CD1c-positive myeloid dendritic cell (primary cell): ENCODE data around the gene CKLF.
"Not testable (repeated sequence)": the region's sequence is repeated elsewhere in the genome, so short reads cannot be mapped to it uniquely, and the experiment has no call there.

Experiments used
- DNase-seq: peaks from one replicate; pipeline ENCODE4 v3.0.0-alpha.2; 2016; ENCODE audit errors: extremely low spot score

Gene CKLF

DNA sequence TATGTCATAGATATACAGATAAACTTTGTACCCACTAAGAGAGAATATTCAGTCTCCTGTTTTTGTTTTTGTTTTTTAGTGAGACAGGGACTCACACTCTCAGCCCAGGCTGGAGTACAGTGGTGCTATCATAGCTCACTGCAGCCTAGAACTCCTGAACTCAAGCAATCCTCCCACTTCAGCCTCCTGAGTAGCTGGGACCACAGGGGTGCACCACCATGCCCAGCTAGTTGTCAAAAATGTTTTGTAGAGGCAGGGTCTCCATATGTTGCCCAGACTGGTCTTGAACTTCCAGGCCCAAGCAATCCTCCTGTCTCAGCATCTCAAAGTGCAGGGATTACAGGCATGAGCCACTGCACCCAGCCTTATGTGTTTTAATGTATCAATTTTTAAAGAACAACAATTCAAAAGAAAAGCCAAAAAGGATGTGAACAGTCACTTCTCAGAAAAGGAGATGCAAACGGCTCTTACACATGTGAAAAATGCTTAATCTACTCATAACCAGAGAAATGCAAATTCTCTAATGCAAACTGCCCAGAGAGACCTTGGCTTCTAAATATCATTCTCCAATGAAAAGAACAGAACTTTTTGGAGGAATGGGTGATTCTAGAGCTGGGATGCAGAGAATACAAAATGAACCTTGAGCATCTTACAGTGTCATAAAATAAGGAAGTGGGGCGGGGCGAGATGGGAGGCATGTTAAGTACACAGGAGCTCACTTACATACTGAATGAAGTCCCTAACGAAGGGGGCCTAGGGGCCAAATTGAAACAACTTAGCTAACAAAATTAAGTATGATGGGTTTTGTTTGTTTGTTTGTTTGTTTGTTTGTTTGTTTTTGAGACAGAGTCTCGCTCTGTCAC, 44.8 kb downstream of the CKLF start:
- DNase-seq, result peak; percentile 33

DNA sequence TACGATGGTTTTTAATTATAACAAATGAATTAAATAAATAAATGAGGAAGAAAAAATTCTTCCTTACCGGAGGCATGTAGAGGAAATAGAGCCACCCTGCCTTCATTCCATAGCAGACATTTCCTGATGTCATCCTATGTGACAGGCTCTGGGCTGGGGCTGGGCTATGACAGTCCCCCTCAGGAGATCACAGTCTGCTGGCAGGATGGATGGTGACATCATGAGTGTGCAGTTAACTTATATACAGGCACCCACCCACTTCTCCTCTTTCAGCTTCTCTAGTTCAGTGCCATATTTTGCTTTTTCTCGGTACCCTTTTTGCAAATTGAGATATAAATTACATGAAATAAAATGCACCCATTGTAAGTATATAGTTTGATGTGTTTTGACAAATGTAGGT, 45.7 kb downstream of the CKLF start:
- peak; percentile 29 for DNase-seq

DNA sequence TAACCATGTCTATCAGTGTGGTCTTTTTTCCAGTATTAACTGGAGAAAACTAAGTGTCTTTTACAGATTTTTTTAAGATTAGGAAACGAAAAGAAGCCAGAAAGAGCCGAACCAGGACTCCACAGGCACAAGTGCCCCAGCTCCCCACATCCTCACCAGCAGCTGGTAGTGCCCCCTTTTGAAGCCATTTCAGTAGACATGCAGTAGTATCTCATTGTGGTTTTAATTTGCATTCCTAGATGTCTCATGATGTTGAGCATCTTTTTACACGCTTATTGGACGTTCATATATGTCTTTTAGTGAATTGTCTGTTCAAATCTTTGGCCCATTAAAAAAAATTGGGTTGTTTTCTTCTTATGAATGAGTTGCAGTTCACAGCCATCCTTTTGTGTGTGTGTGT, 47.4 kb downstream of the CKLF start:
- DNase-seq, result no peak

DNA sequence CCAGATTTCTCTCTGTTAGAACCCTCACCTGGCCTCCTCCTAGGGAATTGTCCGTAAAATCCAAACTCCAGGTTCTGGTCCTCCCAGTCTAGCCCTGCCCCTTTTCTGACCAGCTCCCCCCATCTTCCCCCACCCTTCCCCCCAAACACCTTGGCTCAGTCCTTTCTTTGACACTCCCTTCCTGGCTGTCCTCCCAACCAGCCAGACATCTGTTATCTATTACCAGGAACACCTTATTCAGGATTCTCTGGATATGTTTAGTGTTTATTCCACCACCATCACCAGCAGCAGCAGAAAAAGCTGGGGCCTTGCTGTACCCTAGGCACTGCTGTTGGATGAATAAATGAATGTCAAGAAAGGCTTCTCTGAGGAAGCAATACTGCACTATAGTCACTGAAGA, 48.1 kb downstream of the CKLF start:
- DNase-seq, result no peak

DNA sequence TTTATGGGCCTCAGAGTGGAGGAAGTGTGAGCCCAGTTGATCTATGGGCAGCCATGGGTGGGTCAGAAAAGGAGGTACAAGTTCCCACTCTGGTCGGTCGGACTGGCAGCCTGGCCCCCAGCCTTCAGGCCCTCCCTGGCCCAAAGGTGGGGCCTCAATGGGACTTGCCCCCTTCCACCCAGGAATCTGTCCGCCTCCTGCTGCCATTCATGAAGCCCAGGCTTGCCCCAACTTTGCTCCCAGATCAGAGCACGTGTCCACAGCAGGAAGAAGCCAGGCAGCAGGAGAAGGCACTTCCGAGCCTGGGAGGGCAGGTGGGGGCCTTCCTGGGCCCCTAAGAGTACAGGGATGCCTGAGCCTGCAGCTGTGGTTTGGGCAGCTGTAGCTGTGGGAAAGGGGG, 49.1 kb downstream of the CKLF start:
- DNase-seq, result no peak

DNA sequence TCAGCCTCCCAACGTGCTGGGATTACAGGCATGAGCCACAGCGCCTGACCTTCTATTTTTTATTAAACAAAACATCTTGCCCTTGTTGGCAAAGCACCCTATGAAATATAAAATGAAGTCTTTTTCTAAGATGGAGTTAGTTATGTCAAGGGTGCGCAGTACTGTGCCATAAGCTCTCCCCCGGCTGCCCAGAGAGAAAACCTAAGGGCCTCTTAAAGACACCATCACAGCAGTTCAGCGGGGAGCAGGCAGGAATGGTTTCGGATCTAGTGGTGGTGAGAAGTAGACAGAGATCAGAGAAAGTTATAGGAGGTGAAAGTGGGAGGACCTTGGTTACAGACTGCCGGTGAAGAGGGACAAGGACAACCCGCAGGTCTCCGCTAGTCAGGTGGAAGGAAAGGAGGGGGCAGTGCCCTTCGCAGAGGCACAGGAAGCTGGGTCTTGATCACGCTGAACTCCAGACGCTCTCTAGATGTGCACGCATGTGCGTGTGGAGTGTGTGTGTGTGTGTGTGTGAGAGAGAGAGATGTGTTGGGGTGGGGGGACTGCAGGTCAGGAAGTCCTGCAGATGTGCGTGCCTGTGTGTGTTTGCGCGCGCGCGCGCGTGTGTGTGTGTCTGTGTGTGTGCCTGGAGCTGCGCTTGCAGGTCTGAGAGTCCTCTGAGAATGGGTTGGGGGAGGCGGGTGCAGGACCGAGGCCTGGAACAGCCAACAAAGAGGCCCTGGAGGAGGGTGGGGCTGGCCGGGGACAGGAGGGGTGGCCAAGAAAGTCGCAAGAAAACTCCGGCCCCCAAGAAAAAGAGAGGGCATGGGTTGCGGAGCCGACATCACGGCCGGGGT, 51.4 kb downstream of the CKLF start:
- peak; percentile 70 for DNase-seq

DNA sequence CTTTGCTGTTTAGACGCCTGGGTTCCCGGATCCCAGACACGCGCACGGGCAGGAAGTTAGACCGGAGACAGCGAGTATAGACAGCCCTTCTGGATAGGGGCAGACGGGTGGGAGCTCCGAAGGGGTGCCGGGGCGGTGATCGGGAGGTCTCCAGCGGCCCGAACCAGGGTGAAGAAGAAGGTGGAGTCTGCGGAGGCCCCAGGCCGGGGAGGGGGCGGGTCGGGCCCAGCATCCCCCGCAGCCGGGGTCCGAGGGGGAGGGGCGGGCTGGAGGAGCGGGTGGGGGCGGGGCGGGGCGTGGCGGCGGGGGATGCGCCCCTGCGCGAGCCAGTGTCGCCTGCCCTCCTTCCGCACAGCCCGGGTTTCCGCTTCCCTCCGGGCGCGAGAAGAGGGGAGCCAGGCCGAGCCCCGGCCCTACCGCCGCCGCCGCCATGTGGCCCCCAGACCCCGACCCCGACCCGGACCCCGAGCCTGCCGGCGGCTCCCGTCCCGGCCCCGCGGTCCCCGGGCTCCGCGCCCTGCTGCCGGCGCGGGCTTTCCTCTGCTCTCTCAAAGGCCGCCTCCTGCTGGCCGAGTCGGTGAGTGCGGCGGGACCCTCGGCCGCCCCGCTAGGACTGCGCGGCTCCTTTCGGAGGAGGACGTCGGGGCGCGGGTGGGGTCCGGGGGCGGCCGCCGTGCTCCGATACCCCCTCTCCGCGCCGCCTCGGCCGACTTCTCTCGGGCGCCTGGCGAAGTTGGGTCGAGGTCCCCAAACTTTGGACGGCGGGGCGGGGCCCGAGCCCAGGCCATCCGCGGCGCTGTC, 52.2 kb downstream of the CKLF start, which contains the start of gene CMTM3:
Gene CMTM3, plus strand, starts transcription at position 329 of the 801 bp plus-strand sequence. Its CDS starts 102 bp downstream, at position 431.
- DNase-seq, result peak; percentile 70

DNA sequence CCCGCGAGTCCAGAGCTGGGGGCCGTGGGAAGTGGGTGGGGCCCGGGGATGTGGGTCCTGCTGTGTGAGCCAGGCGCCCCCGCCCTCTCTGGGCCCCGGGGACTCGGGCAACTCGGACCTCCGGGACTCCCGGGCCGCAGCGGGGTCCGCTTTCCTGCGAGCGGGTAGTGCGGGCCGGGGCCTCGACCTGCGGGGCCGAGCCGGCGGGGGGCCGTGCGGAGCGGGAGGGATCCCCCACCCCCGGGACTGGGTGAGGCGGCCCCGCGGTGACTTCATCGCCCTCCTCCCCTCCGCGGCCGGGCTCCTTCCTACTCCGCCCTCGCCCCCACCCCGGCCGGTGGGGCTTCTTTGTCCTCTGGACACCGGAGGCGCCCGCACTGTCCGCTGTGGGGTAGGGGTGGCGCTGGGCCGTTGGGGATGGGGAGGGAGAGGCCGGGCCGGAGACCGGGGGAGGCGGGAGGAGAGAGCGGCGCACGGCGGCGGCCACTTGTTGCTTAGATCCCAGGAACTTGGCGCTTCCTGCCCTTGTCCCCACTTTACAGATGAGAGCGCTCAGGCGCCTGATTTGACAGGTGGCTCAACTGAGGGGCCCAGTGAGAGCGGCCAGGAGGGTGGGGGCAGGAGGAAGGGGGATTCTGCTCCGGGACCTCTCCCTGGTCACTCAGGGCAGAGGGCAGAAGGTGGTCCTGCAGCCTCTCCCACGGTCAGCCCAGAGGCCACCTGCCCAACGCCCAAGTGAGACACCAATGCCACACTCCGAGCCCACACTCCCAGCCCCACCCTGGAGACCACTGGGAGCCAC, 53.0 kb downstream of the CKLF start:
- peak; percentile 76 for DNase-seq

DNA sequence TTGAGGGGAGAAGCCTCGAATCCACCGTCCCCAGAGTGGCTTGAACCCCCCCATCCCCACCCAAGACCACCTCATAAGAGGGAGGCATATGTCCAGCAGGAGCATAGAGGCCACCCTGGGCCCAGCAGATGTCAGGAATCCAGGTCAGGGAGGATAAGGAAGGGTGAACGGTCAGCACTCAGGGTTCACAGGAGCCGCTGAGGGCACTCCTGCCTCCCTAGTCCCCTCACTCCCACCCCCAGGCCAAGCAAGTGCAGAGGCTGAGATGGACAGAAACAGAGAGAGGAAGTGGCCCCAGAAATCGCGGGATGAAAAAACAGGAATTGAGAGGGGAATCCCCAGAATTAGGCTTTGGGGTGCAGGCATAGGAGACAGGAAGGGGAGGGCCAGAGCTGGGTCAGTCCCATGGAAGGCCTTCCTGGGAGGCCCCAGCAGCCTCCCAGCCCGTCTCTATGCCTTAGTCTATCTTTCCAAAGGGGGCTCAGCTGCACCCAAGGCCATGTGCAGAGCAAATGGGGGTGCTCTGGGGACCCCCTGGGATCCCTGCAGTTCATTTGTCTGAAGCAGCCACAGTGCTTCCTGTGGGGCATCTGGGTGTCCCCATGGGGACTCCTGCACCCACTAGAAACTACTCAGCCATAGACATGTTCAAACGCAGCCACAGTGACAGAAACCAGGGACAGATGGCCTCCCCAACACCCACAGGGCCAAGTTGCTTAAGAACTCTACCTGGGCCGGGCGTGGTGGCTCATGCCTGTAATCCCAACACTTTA, 53.8 kb downstream of the CKLF start:
- DNase-seq, result peak; percentile 83

DNA sequence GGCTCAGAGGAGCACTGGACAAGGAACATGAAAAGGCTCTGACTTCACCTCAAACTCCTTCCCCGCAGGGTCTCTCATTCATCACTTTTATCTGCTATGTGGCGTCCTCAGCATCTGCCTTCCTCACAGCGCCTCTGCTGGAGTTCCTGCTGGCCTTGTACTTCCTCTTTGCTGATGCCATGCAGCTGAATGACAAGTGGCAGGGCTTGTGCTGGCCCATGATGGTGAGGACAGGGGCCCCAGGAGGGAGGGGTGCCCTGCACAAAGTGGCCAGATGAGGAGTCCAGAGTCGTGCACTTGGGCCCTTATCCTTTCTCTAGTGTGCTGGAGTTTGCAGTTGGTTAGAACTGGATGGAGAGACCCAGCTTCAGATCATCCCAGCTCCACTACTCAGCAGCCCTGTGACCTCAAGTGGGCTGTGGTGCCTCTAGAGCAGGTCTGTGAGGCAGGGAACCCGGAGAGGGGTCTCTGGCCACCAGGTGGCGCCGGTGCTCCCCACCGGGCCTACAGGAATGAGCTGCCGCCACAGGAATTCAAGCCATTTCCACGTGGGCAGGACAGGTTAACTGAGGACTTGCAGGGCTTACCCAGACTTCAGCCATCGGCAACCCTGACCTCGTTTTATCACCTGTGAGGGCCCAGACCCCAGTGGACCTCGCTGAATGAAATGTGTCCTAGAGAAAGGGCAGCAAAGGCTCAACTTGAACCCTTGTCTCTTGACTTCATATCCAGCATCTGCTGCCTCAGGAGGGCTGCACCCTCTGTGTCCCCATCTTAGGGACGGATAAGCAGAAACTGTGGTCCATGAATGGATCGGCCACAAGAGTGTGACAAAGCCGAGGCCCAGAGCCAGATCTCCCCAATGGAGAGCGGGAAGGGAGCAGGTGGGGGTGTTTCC, 56.1 kb downstream of the CKLF start:
- peak; percentile 66 for DNase-seq

DNA sequence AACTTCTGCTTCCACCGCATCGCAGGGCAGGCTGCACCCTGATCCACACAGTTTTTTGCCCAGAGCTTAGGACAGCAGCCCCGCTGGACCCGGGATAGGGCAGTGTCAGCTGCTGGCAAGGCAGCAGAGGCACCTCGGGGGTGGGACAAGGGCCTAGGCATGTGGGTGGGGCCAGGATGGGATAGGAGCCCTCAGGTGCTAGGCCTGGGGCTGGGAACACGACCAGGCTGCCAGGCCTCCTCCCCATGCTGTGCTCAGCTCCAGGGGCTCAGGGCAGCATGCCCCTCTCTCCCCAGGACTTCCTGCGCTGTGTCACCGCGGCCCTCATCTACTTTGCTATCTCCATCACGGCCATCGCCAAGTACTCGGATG, 56.7 kb downstream of the CKLF start:
- no peak for DNase-seq

DNA sequence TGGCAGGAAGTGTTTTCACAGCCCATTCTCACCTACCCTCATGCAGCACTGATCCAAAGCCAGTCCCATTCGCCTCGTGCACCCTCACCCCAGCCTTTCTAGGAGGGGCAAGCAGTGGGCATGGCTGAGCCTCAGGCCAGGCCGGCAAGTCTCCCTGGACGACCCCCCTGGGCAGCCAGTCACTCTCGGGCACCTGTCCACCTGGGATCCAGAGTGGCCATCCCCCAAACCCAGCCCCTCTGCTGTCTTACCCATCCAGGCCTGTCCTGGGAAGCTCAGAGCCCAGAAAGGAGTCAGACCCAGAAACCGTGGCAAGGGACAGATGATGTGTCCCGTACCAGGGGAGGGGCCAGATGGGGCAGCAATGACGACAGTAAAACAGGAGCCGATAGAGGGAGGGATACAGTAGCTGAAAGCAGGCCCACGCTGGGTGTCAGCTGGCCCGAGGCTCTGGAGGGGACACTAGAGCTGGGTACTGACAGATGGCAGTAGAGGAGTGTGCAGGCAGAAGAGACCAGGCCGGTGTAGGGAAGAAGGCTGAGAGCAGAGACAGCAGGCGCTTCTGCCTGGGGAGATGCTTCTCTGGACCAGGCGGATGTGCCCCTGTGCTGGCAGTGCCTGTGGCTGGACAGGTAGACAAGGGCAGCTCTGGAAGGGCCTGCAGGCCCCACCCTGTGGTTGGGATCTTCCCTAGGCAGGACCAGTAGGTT, 57.9 kb downstream of the CKLF start:
- DNase-seq, result no peak

DNA sequence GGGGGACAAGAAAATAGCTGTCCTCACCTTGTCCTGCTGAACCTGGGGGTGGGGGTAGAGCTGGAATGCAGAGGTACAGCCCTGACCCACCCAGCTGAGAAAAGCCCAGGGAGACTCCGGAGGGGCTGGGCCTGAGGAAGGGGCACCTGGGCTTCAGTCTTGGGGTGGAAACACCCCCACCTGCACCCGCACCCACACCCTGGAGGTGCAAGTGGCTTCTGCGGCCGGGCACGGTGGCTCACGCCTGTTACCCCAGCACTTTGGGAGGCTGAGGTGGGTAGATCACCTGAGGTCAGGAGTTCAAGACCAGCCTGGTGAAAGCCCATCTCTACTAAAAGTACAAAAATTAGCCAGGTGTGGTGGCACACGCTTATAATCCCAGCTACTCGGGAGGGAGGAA, 59.5 kb downstream of the CKLF start:
- DNase-seq, result not testable (repeated sequence)

DNA sequence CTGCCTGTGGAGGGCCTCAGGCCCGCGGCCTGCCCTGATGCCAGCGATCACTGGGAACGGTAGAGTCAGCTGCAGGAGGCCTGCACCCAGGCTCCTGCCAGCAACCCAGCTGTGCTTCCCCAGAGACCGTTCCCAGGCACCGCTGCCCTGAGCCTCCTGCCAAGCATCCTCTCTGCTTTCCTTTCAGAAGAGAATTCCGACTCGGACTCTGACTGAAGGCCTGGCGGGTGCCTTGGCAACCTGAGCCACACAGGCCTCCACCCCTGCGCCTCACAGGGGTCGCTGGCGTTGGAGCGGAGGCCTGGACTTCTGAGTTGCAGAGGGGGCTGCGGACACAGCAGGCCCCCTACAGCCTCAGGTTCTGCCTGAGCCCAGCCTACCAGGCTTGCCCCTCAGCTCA, 60.0 kb downstream of the CKLF start:
- no peak for DNase-seq

DNA sequence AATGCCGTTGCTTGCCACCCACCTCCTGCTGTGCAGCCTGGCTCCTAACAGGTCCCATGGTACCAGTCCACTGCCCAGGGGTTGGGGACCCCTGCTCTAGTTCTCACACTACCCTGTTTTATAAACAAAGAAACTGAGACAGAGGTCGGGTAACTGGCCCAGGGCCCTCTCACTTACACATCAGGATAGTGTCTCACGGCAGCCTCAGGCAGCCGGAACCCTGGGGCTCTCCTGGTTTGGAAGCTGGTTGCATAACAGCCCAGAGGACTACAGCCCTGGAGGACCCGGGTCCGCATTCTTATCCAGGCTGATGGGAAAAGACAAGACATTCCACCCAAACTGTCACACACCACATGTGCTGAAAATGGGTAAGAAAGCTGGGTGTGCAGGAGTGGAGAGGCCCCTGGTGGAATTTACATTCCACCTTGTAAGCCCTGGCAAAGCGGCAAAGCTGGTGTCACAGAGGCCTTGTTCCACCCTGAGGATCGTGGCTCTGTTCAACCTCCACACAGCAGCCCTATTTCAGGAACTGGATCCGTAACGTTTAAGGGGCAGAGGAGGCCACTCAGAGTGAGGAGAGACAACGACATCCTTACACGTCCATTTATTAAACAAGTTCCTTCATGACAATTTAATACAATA, 61.9 kb downstream of the CKLF start:
- no peak for DNase-seq
